Endothelial cell of hepatic sinusoid (primary cell): ENCODE results near the gene MIS18A.

ENCODE experiments used
- in situ Hi-C: cut with HindIII; loops from 2 replicates; pipeline ENCODE4 v1.10.0; 2017; ENCODE audit warnings: low sequenced_read_pairs

The MIS18A gene

GRCh38 chr21:32257962-32258785, 20.7 kb downstream of the MIS18A start:
- in situ Hi-C loops, result loop anchor here (25.0 kb wide), 1 partner anchor 496 kb away; no protein-coding TSS in a partner anchor

- in situ Hi-C loops, result loop anchor here (25.0 kb wide), 1 partner anchor 495 kb away; no protein-coding TSS in a partner anchor
Measured at GRCh38 chr21:32256873-32257620, 21.8 kb downstream of the MIS18A start.

- in situ Hi-C loops, result loop anchor here (25.0 kb wide), 1 partner anchor 494 kb away; no protein-coding TSS in a partner anchor
Measured at GRCh38 chr21:32256251-32256650, 22.6 kb downstream of the MIS18A start.

- in situ Hi-C loops, result loop anchor here (25.0 kb wide), 1 partner anchor 491 kb away; no protein-coding TSS in a partner anchor
Measured at GRCh38 chr21:32253215-32253641, 25.6 kb downstream of the MIS18A start.

- in situ Hi-C loops, result loop anchor here (25.0 kb wide), 1 partner anchor 490 kb away; no protein-coding TSS in a partner anchor
Measured at GRCh38 chr21:32252136-32252535, 26.7 kb downstream of the MIS18A start.

GRCh38 chr21:32249511-32250280, 29.2 kb downstream of the MIS18A start:
- in situ Hi-C loops, result loop anchor here (25.0 kb wide), 2 partner anchors 287 to 487 kb away; no protein-coding TSS in a partner anchor

- in situ Hi-C loops, result loop anchor here (25.0 kb wide), 1 partner anchor 287 kb away; no protein-coding TSS in a partner anchor
Measured at GRCh38 chr21:32248571-32249461, 30.0 kb downstream of the MIS18A start.

GRCh38 chr21:32246571-32247140, 32.2 kb downstream of the MIS18A start:
- in situ Hi-C loops, result loop anchor here (25.0 kb wide), 1 partner anchor 284 kb away; no protein-coding TSS in a partner anchor

GRCh38 chr21:32245971-32246370, 32.9 kb downstream of the MIS18A start:
- in situ Hi-C loops, result loop anchor here (25.0 kb wide), 1 partner anchor 284 kb away; no protein-coding TSS in a partner anchor

GRCh38 chr21:32240851-32241687, 37.8 kb downstream of the MIS18A start:
- in situ Hi-C loops, result loop anchor here (25.0 kb wide), 1 partner anchor 279 kb away; no protein-coding TSS in a partner anchor

GRCh38 chr21:32239551-32239950, 39.3 kb downstream of the MIS18A start:
- in situ Hi-C loops, result loop anchor here (25.0 kb wide), 1 partner anchor 277 kb away; no protein-coding TSS in a partner anchor

GRCh38 chr21:32238063-32238462, 40.8 kb downstream of the MIS18A start:
- in situ Hi-C loops, result loop anchor here (25.0 kb wide), 1 partner anchor 276 kb away; no protein-coding TSS in a partner anchor

- in situ Hi-C loops, result loop anchor here (25.0 kb wide), 1 partner anchor 275 kb away; no protein-coding TSS in a partner anchor
Measured at GRCh38 chr21:32237021-32237420, 41.8 kb downstream of the MIS18A start.

- in situ Hi-C loops, result loop anchor here (25.0 kb wide), 1 partner anchor 272 kb away; no protein-coding TSS in a partner anchor
Measured at GRCh38 chr21:32233722-32234301, 45.0 kb downstream of the MIS18A start.

- in situ Hi-C loops, result loop anchor here (25.0 kb wide), 1 partner anchor 271 kb away; no protein-coding TSS in a partner anchor
Measured at GRCh38 chr21:32233055-32233546, 45.7 kb downstream of the MIS18A start.

GRCh38 chr21:32226444-32226843, 52.4 kb downstream of the MIS18A start:
- in situ Hi-C loops, result loop anchor here (25.0 kb wide), 1 partner anchor 264 kb away; no protein-coding TSS in a partner anchor
